Liver (tissue), 10 donors: ENCODE data around the gene YIPF6. TPM values are rescaled to one million over a fixed set of nuclear protein-coding genes. Genes with fewer than 3 reads are reported as not detected.

Experiments
- DNase-seq: peaks from one replicate; pipeline ENCODE4 v3.0.0-alpha.2; 2017; ENCODE audit warnings: low spot score
- H3K27ac ChIP-seq, 2 donors: one replicate each; pipeline ENCODE4 v1.7.0; 2013; ENCODE audit warnings: inconsistent platforms in 2 of 2, low read length in 2 of 2, control low read depth in 1 of 2, low read depth in 1 of 2, mild to moderate bottlenecking in 1 of 2
- H3K27me3 ChIP-seq, 4 donors: one replicate each; pipeline versions ENCODE4 v1.6.1 to v1.7.0; 2013; ENCODE audit warnings: low read length in 3 of 4, inconsistent platforms in 1 of 4, mild to moderate bottlenecking in 1 of 4, moderate library complexity in 1 of 4; ENCODE audit not compliant: control insufficient read depth in 4 of 4, insufficient read depth in 4 of 4
- H3K36me3 ChIP-seq, 4 donors: one replicate each; pipeline versions ENCODE4 v1.6.1 to v1.7.0; 2013; ENCODE audit warnings: low read length in 3 of 4, mild to moderate bottlenecking in 3 of 4, low read depth in 1 of 4, moderate library complexity in 1 of 4; ENCODE audit not compliant: control insufficient read depth in 4 of 4, insufficient read depth in 3 of 4
- H3K4me1 ChIP-seq, 4 donors: one replicate each; pipeline versions ENCODE4 v1.6.1 to v1.7.0; 2013; ENCODE audit warnings: low read length in 3 of 4, mild to moderate bottlenecking in 3 of 4, moderate library complexity in 1 of 4; ENCODE audit not compliant: control insufficient read depth in 4 of 4, insufficient read depth in 4 of 4
- H3K4me3 ChIP-seq, 3 donors: one replicate each; pipeline versions ENCODE4 v1.6.1 to v1.7.0; 2013; ENCODE audit warnings: low read length in 3 of 3, control low read depth in 1 of 3, low read depth in 1 of 3, mild to moderate bottlenecking in 1 of 3
- H3K9ac ChIP-seq, 2 donors: one replicate each; pipeline ENCODE4 v1.7.0; 2013; ENCODE audit warnings: low read length in 2 of 2, mild to moderate bottlenecking in 2 of 2, moderate library complexity in 2 of 2, control low read depth in 1 of 2, low read depth in 1 of 2
- H3K9me3 ChIP-seq, 4 donors: one replicate each; pipeline versions ENCODE4 v1.6.1 to v1.7.0; 2013; ENCODE audit warnings: low read length in 3 of 4; ENCODE audit not compliant: control insufficient read depth in 4 of 4
- CTCF ChIP-seq: fragments of 150-350 bp; IDR thresholded peaks from 2 replicates; pipeline ENCODE4 v1.5.1; 2017; ENCODE audit warnings: improper control_type of control experiment, low read depth, low read length; ENCODE audit not compliant: missing input control
- EGR1 ChIP-seq, 2 donors: IDR thresholded peaks; 2 replicates each; pipeline ENCODE4 v1.6.1; 2016 to 2018; ENCODE audit warnings: antibody characterized with exemption in 2 of 2, low read depth in 2 of 2
- FOXA1 ChIP-seq: IDR thresholded peaks from 2 replicates; pipeline ENCODE4 v1.6.1; 2016; ENCODE audit warnings: antibody characterized with exemption
- FOXA2 ChIP-seq: IDR thresholded peaks from 2 replicates; pipeline ENCODE4 v1.6.1; 2016; ENCODE audit warnings: antibody characterized with exemption
- GABPA ChIP-seq, 2 donors: IDR thresholded peaks in 1 of 2; conservative IDR thresholded peaks in 1 of 2; 2 replicates each; pipeline ENCODE4 v1.6.1; 2016; ENCODE audit warnings: antibody characterized with exemption in 2 of 2, mild to moderate bottlenecking in 1 of 2, moderate library complexity in 1 of 2
- JUND ChIP-seq, 2 donors: IDR thresholded peaks; 2 replicates each; pipeline ENCODE4 v1.6.1; 2016; ENCODE audit warnings: antibody characterized with exemption in 2 of 2
- MAX ChIP-seq: IDR thresholded peaks from 2 replicates; pipeline ENCODE4 v1.6.1; 2016; ENCODE audit warnings: antibody characterized with exemption
- RAD21 ChIP-seq, 2 donors: IDR thresholded peaks; 2 replicates each; pipeline ENCODE4 v1.6.1; 2016; ENCODE audit warnings: antibody characterized with exemption in 2 of 2, mild to moderate bottlenecking in 2 of 2
- SP1 ChIP-seq: IDR thresholded peaks from 2 replicates; pipeline ENCODE4 v1.6.1; 2018; ENCODE audit warnings: antibody characterized with exemption, mild to moderate bottlenecking
- TAF1 ChIP-seq: conservative IDR thresholded peaks from 2 replicates; pipeline ENCODE4 v1.6.1; 2016; ENCODE audit warnings: antibody characterized with exemption, mild to moderate bottlenecking
- YY1 ChIP-seq: IDR thresholded peaks from 2 replicates; pipeline ENCODE4 v1.6.1; 2016; ENCODE audit warnings: antibody characterized with exemption, mild to moderate bottlenecking
- WGBS: extraction: QIAGEN DNeasy Blood & Tissue Kit; methylation state at CpG from one replicate; pipeline ENCODE4 v1.1.7; 2013; 5-methylcytosine and 5-hydroxymethylcytosine counted together
- polyA plus RNA-seq, 2 donors: library from polyadenylated mRNA; stranded (reverse) in 1 of 2; unstranded in 1 of 2; fragments of 200-250 nt in 1 of 2; fragments of >200 nt in 1 of 2; fragmentation: Nextera tagmentation in 1 of 2; extraction: Ambion mirVana in 1 of 2; gene quantifications; one replicate each; pipeline versions ENCODE4 v1.2.1 to v1.2.3, GENCODE V29; 2013 to 2015
- small RNA-seq: library from RNA; depleted of rRNA; stranded (forward); fragments of <200 nt; gene quantifications from one replicate; pipeline ENCODE3, GENCODE V24; 2014
- total RNA-seq, 2 donors: library from RNA; depleted of rRNA; stranded (reverse); fragments of >200 nt; gene quantifications; one replicate each; pipeline ENCODE4 v1.2.3, GENCODE V29; 2014
- TF ChIP-seq, protein P1 (sequence below): IDR thresholded peaks from 2 replicates; pipeline ENCODE4 v1.6.1; 2016; ENCODE audit warnings: antibody characterized with exemption
- TF ChIP-seq, protein P2 (sequence below): IDR thresholded peaks from 2 replicates; pipeline ENCODE4 v1.6.1; 2016; ENCODE audit warnings: antibody characterized with exemption
- TF ChIP-seq, protein P3 (sequence below): IDR thresholded peaks from 2 replicates; pipeline ENCODE4 v1.6.1; 2016; ENCODE audit warnings: antibody characterized with exemption, mild to moderate bottlenecking
- donor health status: healthy.
- donor health status: healthy.
- donor health status: healthy.
- donor health status: healthy.
- donor health status: healthy.

The YIPF6 gene
- total and polyA plus RNA-seq, 4 donors, result 11.9 to 36.3 (median 28.4) TPM

GRCh38 chrX:68584221-68584620 lies 85.4 kb downstream of the YIPF6 start:
- H3K4me3 ChIP-seq, result no peak overlapping the region
- H3K9me3 ChIP-seq, result no peaks in the 10 kb centered on the region
- 89% methylated on average over 2 of the region's 2 CpGs for WGBS
- no peaks in the 10 kb centered on the region for H3K4me1 ChIP-seq
- no peak overlapping the region for H3K9ac ChIP-seq
- TF ChIP-seq YY1 (no peak), TAF1 (no peak), FOXA1 (no peak), EGR1 (IDR thresholded peaks at IDR 0.05; ENCODE audit: low read depth in 2 of 2) (no peak), FOXA2 (no peak), SP1 (no peak), MAX (no peak), CTCF (no peak), GABPA (IDR thresholded peaks at IDR 0.05 in 1 of 2, conservative IDR thresholded peaks at IDR 0.05 in 1 of 2) (no peak), RAD21 (IDR thresholded peaks at IDR 0.05) (no peak), JUND (IDR thresholded peaks at IDR 0.05) (no peak)
- TF ChIP-seq, protein P1, sequence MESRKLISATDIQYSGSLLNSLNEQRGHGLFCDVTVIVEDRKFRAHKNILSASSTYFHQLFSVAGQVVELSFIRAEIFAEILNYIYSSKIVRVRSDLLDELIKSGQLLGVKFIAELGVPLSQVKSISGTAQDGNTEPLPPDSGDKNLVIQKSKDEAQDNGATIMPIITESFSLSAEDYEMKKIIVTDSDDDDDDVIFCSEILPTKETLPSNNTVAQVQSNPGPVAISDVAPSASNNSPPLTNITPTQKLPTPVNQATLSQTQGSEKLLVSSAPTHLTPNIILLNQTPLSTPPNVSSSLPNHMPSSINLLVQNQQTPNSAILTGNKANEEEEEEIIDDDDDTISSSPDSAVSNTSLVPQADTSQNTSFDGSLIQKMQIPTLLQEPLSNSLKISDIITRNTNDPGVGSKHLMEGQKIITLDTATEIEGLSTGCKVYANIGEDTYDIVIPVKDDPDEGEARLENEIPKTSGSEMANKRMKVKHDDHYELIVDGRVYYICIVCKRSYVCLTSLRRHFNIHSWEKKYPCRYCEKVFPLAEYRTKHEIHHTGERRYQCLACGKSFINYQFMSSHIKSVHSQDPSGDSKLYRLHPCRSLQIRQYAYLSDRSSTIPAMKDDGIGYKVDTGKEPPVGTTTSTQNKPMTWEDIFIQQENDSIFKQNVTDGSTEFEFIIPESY, result no peak
- TF ChIP-seq, protein P2, sequence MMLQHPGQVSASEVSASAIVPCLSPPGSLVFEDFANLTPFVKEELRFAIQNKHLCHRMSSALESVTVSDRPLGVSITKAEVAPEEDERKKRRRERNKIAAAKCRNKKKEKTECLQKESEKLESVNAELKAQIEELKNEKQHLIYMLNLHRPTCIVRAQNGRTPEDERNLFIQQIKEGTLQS, result no peak
- TF ChIP-seq, protein P3, sequence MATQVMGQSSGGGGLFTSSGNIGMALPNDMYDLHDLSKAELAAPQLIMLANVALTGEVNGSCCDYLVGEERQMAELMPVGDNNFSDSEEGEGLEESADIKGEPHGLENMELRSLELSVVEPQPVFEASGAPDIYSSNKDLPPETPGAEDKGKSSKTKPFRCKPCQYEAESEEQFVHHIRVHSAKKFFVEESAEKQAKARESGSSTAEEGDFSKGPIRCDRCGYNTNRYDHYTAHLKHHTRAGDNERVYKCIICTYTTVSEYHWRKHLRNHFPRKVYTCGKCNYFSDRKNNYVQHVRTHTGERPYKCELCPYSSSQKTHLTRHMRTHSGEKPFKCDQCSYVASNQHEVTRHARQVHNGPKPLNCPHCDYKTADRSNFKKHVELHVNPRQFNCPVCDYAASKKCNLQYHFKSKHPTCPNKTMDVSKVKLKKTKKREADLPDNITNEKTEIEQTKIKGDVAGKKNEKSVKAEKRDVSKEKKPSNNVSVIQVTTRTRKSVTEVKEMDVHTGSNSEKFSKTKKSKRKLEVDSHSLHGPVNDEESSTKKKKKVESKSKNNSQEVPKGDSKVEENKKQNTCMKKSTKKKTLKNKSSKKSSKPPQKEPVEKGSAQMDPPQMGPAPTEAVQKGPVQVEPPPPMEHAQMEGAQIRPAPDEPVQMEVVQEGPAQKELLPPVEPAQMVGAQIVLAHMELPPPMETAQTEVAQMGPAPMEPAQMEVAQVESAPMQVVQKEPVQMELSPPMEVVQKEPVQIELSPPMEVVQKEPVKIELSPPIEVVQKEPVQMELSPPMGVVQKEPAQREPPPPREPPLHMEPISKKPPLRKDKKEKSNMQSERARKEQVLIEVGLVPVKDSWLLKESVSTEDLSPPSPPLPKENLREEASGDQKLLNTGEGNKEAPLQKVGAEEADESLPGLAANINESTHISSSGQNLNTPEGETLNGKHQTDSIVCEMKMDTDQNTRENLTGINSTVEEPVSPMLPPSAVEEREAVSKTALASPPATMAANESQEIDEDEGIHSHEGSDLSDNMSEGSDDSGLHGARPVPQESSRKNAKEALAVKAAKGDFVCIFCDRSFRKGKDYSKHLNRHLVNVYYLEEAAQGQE, result no peak
- no peaks in the 10 kb centered on the region for H3K36me3 ChIP-seq
- H3K27ac ChIP-seq, result no peak overlapping the region
- no peaks in the 10 kb centered on the region for H3K27me3 ChIP-seq
- no peak for DNase-seq

Small RNAs within 50 kb of the gene (small RNA-seq; reads per million reads assigned to genes)
- not detected for gene RNU6-245P

Other genes starting within 250 kb of the YIPF6 start
- gene OPHN1, start 65.6 kb upstream of the YIPF6 start, total RNA-seq, result 1 to 10 TPM; 1.0 to 1.2 TPM
- gene OPHN1, start 65.6 kb upstream of the YIPF6 start, polyA plus RNA-seq, result under 1 TPM; 0.17 to 0.20 TPM
- gene STARD8, start 148.6 kb downstream of the YIPF6 start, total RNA-seq, result 10 to 100 TPM in 1 of 2 donors, 1 to 10 TPM in 1; 9.8 to 10.7 TPM
- 1 to 10 TPM; 1.8 to 6.9 TPM for gene STARD8, start 148.6 kb downstream of the YIPF6 start, polyA plus RNA-seq